ENCODE results near the gene ATP6V0D1. TPM values are rescaled to one million over a fixed set of nuclear protein-coding genes. Genes with fewer than 3 reads are reported as not detected.

The ATP6V0D1 gene
- total and polyA plus RNA-seq, 2 donors (not counting 1 experiment from before 2014, with no cell fraction given), result 62.1 to 91.0 TPM

DNA sequence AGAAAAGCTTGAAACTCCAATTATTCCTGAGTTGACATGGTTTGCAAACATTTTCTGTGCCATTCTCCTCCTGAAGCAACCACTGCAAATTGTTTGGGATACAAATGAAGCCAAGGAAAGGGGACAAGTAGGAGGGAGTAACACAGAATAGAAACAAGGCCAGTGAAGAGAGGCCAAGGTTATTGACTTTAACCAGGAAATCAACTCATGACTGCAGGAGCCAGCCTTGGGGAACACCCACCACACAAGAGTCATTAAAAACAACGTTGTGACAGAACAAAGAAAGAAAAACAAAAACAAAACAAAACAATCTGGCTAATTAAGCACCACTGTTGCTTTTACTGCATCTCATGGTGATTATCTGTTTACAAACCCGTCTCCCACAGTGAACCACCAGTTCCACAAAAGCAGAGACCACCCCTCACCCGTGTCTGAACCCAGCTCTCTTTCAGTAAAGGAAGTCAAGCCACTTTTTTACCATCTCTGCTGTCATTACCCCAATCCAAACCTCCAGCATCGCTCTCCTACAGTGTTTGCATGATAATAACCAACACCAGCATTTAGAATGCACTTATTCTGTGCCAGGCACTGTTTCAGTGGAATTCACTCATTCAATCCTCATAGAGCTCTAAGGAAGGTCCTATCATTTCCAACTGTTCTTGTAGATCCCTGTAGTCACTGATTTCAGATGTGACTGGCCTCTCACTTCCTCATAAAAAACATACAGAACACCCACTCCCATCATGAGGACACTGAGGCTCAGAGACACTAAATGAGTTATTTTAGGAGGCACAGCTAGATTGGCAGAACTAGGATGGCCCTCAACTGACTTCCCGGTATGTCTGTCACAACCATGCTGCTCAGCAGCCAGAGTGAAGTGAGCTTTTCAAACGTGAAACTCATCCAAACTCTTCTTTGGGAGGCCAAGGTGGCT lies 66.7 kb downstream of the ATP6V0D1 start:
- 93% methylated on average over 6 of the region's 6 CpGs for WGBS (ENCODE audit: insufficient coverage)
- ATAC-seq (ENCODE audit: low read depth), result no peak
- DNase-seq, result no peak
- TF ChIP-seq CTCF (IDR thresholded peaks at IDR 0.05), result no peak
- no peak for TF ChIP-seq EZH2 (IDR thresholded peaks at IDR 0.05; ENCODE audit: borderline replicate concordance, insufficient read depth, low read depth, low read length, poor library complexity, severe bottlenecking)
- peak overlapping the region; percentile 54 for H3K4me3 Mint-ChIP-seq
- no peak overlapping the region for H2AFZ ChIP-seq (ENCODE audit: insufficient read depth, low read depth, low read length, poor library complexity, severe bottlenecking)
- no peak overlapping the region for H3K9ac ChIP-seq (ENCODE audit: low read length)
- intact Hi-C loops (cut with micrococcal nuclease), result no loop called here
- H3K36me3 ChIP-seq (replicated peaks in 1 of 2; ENCODE audit: control extremely low read depth in 1 of 2, control insufficient read depth in 1 of 2, extremely low read depth in 1 of 2, insufficient read depth in 2 of 2, low read length in 1 of 2), result no peaks in the 10 kb centered on the region
- peaks cover 8 to 11% of the 10 kb centered on the region in 2 donors for H3K4me1 ChIP-seq (ENCODE audit: control insufficient read depth in 2 of 2, insufficient read depth in 2 of 2, low read length in 2 of 2)
- H3K27ac Mint-ChIP-seq, result no peak overlapping the region
- H3K79me2 ChIP-seq (ENCODE audit: control insufficient read depth, insufficient read depth, low read length), result no peaks in the 10 kb centered on the region
- peaks cover 9% of the 10 kb centered on the region for H3K27me3 Mint-ChIP-seq
- H4K20me1 ChIP-seq (ENCODE audit: control insufficient read depth, insufficient read depth, low read length, poor library complexity, severe bottlenecking), result no peaks in the 10 kb centered on the region
- H3K4me2 ChIP-seq (replicated peaks; ENCODE audit: low read depth, low read length, poor library complexity, severe bottlenecking), result no peak overlapping the region
- H3K27ac ChIP-seq (ENCODE audit: low read length in 2 of 2), result no peak overlapping the region
- no peak overlapping the region for H3K4me3 ChIP-seq (ENCODE audit: control extremely low read depth in 1 of 5, extremely low read depth in 1 of 5, insufficient read depth in 1 of 5, low read depth in 2 of 5, low read length in 4 of 5)
- no peaks in the 10 kb centered on the region for H3K9me3 ChIP-seq (ENCODE audit: control extremely low read depth in 1 of 3, control insufficient read depth in 2 of 3, insufficient read depth in 1 of 3, low read length in 2 of 3)
- peaks cover 12% of the 10 kb centered on the region for H3K4me1 Mint-ChIP-seq
- H3K27me3 ChIP-seq (replicated peaks in 1 of 4; ENCODE audit: control extremely low read depth in 1 of 4, control insufficient read depth in 3 of 4, insufficient read depth in 4 of 4, low read length in 3 of 4), result peaks cover 0 to 11% (median 4%) of the 10 kb centered on the region in 4 experiments
- POLR2A ChIA-PET, result no interaction called here
- no peaks in the 10 kb centered on the region for H3K9me3 Mint-ChIP-seq (ENCODE audit: insufficient read depth)
- CTCF ChIA-PET, result interaction anchor here (0.5 to 1.6 kb wide), 4 partner anchors 14 to 287 kb away, joined by 3 to 5 read pairs (median 4); no protein-coding TSS in a partner anchor

GRCh38 chr16:67412294-67412693 lies 68.7 kb downstream of the ATP6V0D1 start:
- intact Hi-C loops (cut with micrococcal nuclease), result no loop called here
- H3K9me3 ChIP-seq (ENCODE audit: control extremely low read depth in 1 of 3, control insufficient read depth in 2 of 3, insufficient read depth in 1 of 3, low read length in 2 of 3), result no peaks in the 10 kb centered on the region
- TF ChIP-seq EZH2 (IDR thresholded peaks at IDR 0.05; ENCODE audit: borderline replicate concordance, insufficient read depth, low read depth, low read length, poor library complexity, severe bottlenecking), result no peak
- TF ChIP-seq CTCF (IDR thresholded peaks at IDR 0.05), result no peak
- peaks cover 12% of the 10 kb centered on the region for H3K4me1 Mint-ChIP-seq
- ATAC-seq (ENCODE audit: low read depth) (no peak), DNase-seq (no peak)
- no peaks in the 10 kb centered on the region for H4K20me1 ChIP-seq (ENCODE audit: control insufficient read depth, insufficient read depth, low read length, poor library complexity, severe bottlenecking)
- CTCF ChIA-PET, result interaction anchor here (0.7 to 1.1 kb wide), 2 partner anchors 13 to 79 kb away, joined by 3 read pairs; no protein-coding TSS in a partner anchor
- H3K27me3 ChIP-seq (replicated peaks in 1 of 4; ENCODE audit: control extremely low read depth in 1 of 4, control insufficient read depth in 3 of 4, insufficient read depth in 4 of 4, low read length in 3 of 4), result peaks cover 0 to 4% (median 2%) of the 10 kb centered on the region in 4 experiments
- no peak overlapping the region for H3K4me3 Mint-ChIP-seq
- no peak overlapping the region for H3K4me3 ChIP-seq (ENCODE audit: control extremely low read depth in 1 of 5, extremely low read depth in 1 of 5, insufficient read depth in 1 of 5, low read depth in 2 of 5, low read length in 4 of 5)
- H2AFZ ChIP-seq (ENCODE audit: insufficient read depth, low read depth, low read length, poor library complexity, severe bottlenecking), result no peak overlapping the region
- POLR2A ChIA-PET, result interaction anchor here (0.7 kb wide), 1 partner anchor 473 kb away, joined by 3 read pairs; no protein-coding TSS in a partner anchor
- no peaks in the 10 kb centered on the region for H3K36me3 ChIP-seq (replicated peaks in 1 of 2; ENCODE audit: control extremely low read depth in 1 of 2, control insufficient read depth in 1 of 2, extremely low read depth in 1 of 2, insufficient read depth in 2 of 2, low read length in 1 of 2)
- H3K4me2 ChIP-seq (replicated peaks; ENCODE audit: low read depth, low read length, poor library complexity, severe bottlenecking), result no peak overlapping the region
- no peak overlapping the region for H3K9ac ChIP-seq (ENCODE audit: low read length)
- no peak overlapping the region for H3K27ac ChIP-seq (ENCODE audit: low read length in 2 of 2)
- H3K4me1 ChIP-seq (ENCODE audit: control insufficient read depth in 2 of 2, insufficient read depth in 2 of 2, low read length in 2 of 2), result peaks cover 8 to 11% of the 10 kb centered on the region in 2 donors
- no peak overlapping the region for H3K27ac Mint-ChIP-seq
- 83% methylated on average over 1 of the region's 2 CpGs for WGBS (ENCODE audit: insufficient coverage)
- H3K27me3 Mint-ChIP-seq, result peaks cover 4% of the 10 kb centered on the region
- no peaks in the 10 kb centered on the region for H3K79me2 ChIP-seq (ENCODE audit: control insufficient read depth, insufficient read depth, low read length)
- H3K9me3 Mint-ChIP-seq (ENCODE audit: insufficient read depth), result no peaks in the 10 kb centered on the region
